Epithelial cell of proximal tubule (primary cell): ENCODE results near the gene KIDINS220. TPM values are rescaled to one million over a fixed set of nuclear protein-coding genes. Genes with fewer than 3 reads are reported as not detected.

Experiments
- DNase-seq: peaks from one replicate; pipeline ENCODE4 v3.0.0-alpha.2; 2011; ENCODE audit warnings: low read depth
- H3K4me3 ChIP-seq: 2 replicates; pipeline ENCODE4 v1.5.1; 2011; ENCODE audit warnings: low read depth, mild to moderate bottlenecking, low read length
- CTCF ChIP-seq: conservative IDR thresholded peaks from 2 replicates; pipeline ENCODE4 v1.5.1; 2012; ENCODE audit warnings: low read depth, mild to moderate bottlenecking, low read length
- total RNA-seq: library from RNA; depleted of rRNA; stranded (reverse); fragments of >200 nt; gene quantifications from 2 replicates; pipeline ENCODE4 v1.2.3, GENCODE V29; 2015

Gene KIDINS220
- total RNA-seq, 1 donor from 2014 or later: 27.0 TPM

DNA sequence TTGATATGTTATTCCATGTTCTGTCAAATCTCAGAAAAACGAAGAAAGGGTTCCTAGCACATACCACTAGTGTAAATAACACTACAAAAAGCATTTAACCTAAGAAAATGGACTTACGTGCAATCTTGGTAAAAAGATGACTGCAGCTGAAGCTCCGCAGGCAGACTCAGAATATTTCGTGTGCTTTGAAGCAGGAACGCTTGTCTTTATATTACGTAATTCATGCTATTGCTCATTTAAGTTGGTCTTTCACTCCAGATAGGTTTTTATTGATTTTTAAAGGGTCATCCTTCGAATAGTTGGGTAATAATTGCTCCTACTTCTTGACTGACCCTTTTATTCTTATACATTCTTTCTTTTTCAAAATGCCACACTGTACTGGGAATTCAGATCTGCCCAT is 111.6 kb downstream of the KIDINS220 start:
- no peak for TF ChIP-seq CTCF
- no peak overlapping the region for H3K4me3 ChIP-seq
- DNase-seq: no peak

GRCh38 chr2:8722986-8723385 is 114.4 kb downstream of the KIDINS220 start:
- H3K4me3 ChIP-seq: no peak overlapping the region
- peak; percentile 20 for DNase-seq
- TF ChIP-seq CTCF: no peak

DNA sequence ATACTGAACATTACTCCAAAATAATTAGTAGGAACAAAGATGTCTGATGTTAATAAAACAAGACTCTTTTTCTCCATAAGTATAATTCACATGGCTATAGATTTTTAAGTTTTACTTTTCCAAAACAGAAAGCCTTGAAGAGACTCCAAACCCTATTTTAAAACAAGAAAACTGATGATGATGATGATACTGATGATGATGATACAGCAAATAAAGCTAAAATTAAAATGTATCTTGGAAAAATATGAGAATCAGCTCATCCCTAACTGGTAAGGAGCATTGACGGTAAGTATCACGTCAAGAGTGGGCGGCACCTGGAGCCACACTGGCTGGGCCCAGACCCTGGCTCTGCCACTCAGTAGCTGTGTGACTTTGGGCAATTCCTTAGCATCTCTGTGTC is 116.0 kb downstream of the KIDINS220 start:
- DNase-seq: no peak
- no peak for TF ChIP-seq CTCF
- H3K4me3 ChIP-seq: no peak overlapping the region

DNA sequence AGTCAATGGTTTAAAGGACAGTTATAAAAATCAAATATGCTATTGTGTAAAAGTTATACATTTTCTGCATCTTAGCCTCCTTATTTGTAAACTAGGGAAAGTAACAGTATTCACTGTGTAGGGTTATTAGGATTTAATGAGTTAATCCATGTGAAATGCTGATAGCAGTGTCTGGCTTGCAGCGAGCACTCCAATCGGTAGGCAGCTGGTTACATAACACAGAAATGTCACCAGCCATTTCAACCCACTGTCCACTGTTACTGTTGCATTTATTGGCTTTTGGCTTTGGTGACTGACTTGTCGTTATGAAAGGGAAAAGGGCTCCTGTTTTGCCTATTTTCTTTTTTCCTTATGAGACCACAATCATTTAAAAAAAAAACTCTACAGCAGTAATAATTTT is 116.7 kb downstream of the KIDINS220 start:
- no peak for TF ChIP-seq CTCF
- no peak for DNase-seq
- no peak overlapping the region for H3K4me3 ChIP-seq

GRCh38 chr2:8719528-8719927 is 117.9 kb downstream of the KIDINS220 start:
- no peak overlapping the region for H3K4me3 ChIP-seq
- no peak for DNase-seq
- no peak for TF ChIP-seq CTCF

DNA sequence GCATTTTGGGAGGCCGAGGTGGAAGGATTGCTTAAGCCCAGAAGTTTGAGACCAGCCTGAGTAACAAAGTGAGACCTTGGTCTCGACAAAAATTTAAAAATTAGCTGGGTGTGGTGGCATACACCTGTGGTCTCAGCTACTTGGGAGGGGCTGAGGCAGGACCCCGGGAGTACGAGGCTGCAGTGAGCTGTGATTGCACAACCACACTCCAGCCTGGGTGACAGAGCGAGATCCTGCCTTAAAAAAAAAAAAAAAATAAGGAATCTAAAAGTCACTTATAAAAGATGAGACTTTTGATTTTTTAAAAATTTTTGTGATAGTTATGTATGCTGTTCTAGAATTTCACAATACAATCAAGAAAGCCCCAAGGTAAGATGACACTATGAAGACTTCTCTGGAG is 122.4 kb downstream of the KIDINS220 start:
- TF ChIP-seq CTCF: no peak

GRCh38 chr2:8714283-8714682 is 123.1 kb downstream of the KIDINS220 start:
- TF ChIP-seq CTCF: no peak

More for the DNA sequence above, 122.4 kb downstream of the KIDINS220 start:
- no peak for DNase-seq
- no peak overlapping the region for H3K4me3 ChIP-seq

More at GRCh38 chr2:8714283-8714682, 123.1 kb downstream of the KIDINS220 start:
- H3K4me3 ChIP-seq: no peak overlapping the region
- no peak for DNase-seq
